ENCODE results near the gene ILK. TPM values are rescaled to one million over a fixed set of nuclear protein-coding genes. Genes with fewer than 3 reads are reported as not detected.

The ILK gene
- total RNA-seq, 1 donor from 2014 or later = 32.4 TPM

GRCh38 chr11:6574816-6575715, 28.5 kb upstream of the ILK start:
- no peak for ATAC-seq

GRCh38 chr11:6576471-6577373, 26.9 kb upstream of the ILK start:
- no peak for ATAC-seq

- no peak for ATAC-seq
Measured at GRCh38 chr11:6578134-6578533, 25.4 kb upstream of the ILK start.

GRCh38 chr11:6579681-6580080, 23.9 kb upstream of the ILK start:
- no peak for ATAC-seq

- no peak for ATAC-seq
Measured at GRCh38 chr11:6583584-6583983, 20.0 kb upstream of the ILK start.

GRCh38 chr11:6584528-6584927, 19.0 kb upstream of the ILK start:
- ATAC-seq = no peak

- no peak for ATAC-seq
Measured at GRCh38 chr11:6586434-6587359, 16.9 kb upstream of the ILK start.

GRCh38 chr11:6587360-6587953, 16.1 kb upstream of the ILK start:
- ATAC-seq = peak; percentile 37

- ATAC-seq = no peak
Measured at GRCh38 chr11:6588018-6588417, 15.6 kb upstream of the ILK start.

- no peak for ATAC-seq
Measured at GRCh38 chr11:6594142-6594768, 9.3 kb upstream of the ILK start.

- no peak for ATAC-seq
Measured at GRCh38 chr11:6596239-6596877, 7.2 kb upstream of the ILK start.

- no peak for ATAC-seq
Measured at GRCh38 chr11:6598555-6598954, 5.0 kb upstream of the ILK start.

GRCh38 chr11:6599449-6599848, 4.1 kb upstream of the ILK start:
- ATAC-seq = no peak

GRCh38 chr11:6599881-6600390, 3.6 kb upstream of the ILK start:
- ATAC-seq = no peak

GRCh38 chr11:6601041-6601461, 2.5 kb upstream of the ILK start:
- ATAC-seq = no peak

GRCh38 chr11:6602096-6602940, 1.3 kb upstream of the ILK start:
- no peak for ATAC-seq

GRCh38 chr11:6604081-6604626, 580 bp downstream of the ILK start:
- ATAC-seq = peak; percentile 45

GRCh38 chr11:6604790-6605189, 1.2 kb downstream of the ILK start:
- no peak for ATAC-seq

GRCh38 chr11:6606471-6607189, 3.1 kb downstream of the ILK start:
- peak; percentile 30 for ATAC-seq

All from esophagus mucosa (tissue), 1 donor.